Measurements from ENCODE around the gene BTNL2.
"Not testable (repeated sequence)": the region's sequence is repeated elsewhere in the genome, so short reads cannot be mapped to it uniquely, and the experiment has no call there.

Gene BTNL2, protein sequence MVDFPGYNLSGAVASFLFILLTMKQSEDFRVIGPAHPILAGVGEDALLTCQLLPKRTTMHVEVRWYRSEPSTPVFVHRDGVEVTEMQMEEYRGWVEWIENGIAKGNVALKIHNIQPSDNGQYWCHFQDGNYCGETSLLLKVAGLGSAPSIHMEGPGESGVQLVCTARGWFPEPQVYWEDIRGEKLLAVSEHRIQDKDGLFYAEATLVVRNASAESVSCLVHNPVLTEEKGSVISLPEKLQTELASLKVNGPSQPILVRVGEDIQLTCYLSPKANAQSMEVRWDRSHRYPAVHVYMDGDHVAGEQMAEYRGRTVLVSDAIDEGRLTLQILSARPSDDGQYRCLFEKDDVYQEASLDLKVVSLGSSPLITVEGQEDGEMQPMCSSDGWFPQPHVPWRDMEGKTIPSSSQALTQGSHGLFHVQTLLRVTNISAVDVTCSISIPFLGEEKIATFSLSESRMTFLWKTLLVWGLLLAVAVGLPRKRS

DNA sequence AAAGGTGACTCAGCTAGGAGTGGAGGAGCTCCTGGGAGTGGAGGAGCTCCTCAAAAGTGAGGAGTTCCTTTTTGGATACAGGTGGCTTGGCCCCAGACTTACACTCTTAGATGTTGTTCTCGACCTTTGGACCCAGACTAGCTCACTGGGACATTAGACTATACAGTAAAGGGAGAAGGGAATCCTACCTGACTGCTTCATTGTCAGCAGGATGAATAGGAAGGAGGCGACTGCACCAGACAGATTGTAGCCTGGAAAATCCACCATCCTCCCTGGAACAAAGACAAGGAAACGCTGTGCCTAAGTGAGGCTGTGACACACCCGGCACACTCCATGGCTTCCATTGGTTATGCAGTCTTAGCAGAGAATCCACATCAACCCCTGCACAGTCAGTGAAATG, at the start of gene BTNL2:
Gene BTNL2 (minus strand): TSS at position 325 of the 400 bp plus-strand sequence. CDS start 58 bp downstream, at position 267.
- no peak for DNase-seq (ENCODE audit: low read depth, low spot score)

DNA sequence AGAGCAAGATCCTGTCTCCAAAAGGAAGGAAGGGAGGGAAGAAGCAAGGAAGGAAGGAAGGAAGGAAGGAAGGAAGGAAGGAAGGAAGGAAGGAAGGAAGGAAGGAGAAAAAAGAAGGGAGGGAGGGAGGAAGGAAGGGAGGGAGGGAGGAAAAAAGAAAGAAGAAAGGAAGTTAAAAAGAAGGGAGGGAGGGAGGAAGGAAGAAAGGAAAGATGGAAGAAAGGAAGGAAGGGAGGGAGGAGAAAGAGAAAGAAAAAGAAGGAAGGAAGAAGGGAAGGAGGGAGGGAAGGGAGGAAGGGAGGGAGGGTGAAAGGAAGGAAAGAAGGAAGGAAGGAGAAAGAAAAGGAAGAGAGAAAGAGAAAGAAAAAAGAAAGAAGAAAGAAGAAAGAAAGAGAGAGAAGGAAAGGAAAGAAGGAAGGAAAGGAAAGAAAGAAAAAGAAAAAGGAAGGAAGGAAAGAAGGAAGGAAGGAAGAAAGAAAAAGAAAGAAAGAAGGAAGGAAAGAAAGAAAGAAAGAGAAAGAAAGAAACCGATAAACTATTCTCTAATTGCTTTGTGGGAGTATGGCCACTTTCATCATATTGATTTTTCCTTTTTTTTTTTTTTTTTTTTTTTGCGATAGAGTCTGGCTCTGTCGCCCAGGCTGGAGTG, 42.2 kb upstream of the BTNL2 start:
- DNase-seq (ENCODE audit: low read depth, low spot score) = no peak

DNA sequence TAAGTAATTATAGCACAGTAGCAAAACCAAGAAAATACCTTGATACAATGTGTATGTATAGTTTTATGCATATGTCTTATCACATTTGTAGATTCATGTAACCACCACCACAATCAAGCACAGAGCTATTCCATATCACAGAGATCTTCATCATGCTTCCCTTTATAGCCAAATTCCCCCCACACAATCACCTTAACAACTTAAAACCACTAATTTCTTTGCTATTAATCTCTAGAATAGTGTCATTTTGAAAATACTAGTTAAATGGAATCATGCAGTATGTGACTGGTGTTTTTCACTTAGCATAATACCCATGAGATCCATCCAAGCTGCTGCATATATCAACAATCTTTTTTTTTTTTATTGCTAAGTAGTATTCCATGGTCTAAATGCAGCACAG, 41.0 kb upstream of the BTNL2 start:
- DNase-seq (ENCODE audit: low read depth, low spot score) = no peak

DNA sequence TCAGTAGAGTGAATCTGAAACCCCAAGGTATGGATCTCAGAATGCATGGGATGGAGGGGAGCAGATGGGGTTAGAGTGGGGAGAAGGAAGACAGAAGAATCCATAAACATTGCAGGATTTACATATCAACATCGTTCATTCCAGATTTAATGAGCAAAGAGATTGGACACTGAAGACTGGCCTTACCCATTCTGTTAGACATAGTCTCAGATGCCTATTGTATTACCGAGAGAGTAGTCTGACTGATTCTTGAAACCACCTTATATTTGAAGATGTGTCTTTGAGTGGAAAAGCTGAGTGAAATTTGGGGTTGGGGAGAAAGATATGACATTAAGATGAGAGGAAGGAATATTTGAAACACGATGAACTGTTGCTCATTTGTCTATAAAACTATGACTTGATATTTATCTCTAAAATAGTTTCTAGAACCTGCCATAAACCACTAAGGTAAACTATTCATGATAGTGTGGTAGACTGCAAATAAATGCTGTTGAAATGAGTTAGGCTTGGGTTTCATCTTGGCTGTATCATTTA, 38.4 kb upstream of the BTNL2 start:
- no peak for DNase-seq (ENCODE audit: low read depth, low spot score)

DNA sequence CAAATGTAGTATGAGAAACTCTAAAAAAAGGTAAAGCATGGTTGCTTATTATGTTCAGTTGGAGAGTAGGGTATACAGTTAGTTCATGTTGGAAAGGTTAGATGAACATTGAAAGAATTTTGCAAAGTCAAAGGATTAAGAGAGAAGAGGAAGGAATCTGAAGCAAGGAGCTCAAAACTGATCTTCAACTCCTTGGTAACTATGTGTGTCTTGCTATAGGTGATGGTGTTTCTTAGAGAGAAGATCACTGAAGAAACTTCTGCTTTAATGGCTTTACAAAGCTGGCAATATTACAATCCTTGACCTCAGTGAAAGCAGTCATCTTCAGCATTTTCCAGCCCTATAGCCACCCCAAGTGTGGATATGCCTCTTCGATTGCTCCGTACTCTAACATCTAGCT, 37.5 kb upstream of the BTNL2 start:
- no peak for DNase-seq (ENCODE audit: low read depth, low spot score)

DNA sequence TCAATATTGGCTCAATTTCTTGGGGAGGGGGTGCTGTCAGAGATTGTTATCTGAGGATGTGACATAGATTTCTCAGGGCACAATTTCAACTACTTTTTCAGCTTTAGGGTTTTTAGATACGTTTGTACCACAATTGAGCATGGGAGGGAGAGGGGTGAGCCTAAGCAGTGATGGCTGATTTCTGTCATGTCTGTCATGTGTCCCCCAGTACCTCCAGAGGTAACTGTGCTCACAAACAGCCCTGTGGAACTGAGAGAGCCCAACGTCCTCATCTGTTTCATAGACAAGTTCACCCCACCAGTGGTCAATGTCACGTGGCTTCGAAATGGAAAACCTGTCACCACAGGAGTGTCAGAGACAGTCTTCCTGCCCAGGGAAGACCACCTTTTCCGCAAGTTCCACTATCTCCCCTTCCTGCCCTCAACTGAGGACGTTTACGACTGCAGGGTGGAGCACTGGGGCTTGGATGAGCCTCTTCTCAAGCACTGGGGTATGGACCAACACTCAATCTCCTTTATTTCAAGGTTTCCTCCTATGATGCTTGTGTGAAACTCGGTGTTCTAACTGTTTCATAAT, 36.1 kb upstream of the BTNL2 start:
- DNase-seq (ENCODE audit: low read depth, low spot score) = no peak

DNA sequence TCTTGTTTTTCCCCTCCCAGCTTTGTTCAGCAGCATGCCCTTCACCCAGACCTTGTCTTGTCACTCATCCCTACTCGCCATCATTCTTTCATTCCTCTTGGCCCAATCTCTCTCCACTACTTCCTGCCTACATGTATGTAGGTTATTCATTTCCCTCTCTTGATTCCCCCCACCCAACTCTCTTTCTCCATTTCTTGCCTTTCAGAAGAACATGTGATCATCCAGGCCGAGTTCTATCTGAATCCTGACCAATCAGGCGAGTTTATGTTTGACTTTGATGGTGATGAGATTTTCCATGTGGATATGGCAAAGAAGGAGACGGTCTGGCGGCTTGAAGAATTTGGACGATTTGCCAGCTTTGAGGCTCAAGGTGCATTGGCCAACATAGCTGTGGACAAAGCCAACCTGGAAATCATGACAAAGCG, 35.3 kb upstream of the BTNL2 start:
- DNase-seq (ENCODE audit: low read depth, low spot score) = no peak

DNA sequence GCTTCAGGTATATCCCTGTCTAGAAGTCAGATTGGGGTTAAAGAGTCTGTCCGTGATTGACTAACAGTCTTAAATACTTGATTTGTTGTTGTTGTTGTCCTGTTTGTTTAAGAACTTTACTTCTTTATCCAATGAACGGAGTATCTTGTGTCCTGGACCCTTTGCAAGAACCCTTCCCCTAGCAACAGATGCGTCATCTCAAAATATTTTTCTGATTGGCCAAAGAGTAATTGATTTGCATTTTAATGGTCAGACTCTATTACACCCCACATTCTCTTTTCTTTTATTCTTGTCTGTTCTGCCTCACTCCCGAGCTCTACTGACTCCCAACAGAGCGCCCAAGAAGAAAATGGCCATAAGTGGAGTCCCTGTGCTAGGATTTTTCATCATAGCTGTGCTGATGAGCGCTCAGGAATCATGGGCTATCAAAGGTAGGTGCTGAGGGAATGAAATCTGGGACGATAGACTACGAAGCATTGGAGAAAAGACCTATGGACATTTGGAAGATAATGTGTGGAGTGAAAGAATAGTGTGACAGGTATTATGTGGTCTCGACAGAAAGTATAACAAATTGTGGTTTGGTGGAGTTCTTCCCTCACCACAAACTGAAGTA, 32.7 kb upstream of the BTNL2 start, which contains the start of gene HLA-DRA:
Gene HLA-DRA (plus strand): TSS at position 286 of the 613 bp plus-strand sequence. CDS start 64 bp downstream, at position 350.
- DNase-seq (ENCODE audit: low read depth, low spot score) = peak; percentile 9

DNA sequence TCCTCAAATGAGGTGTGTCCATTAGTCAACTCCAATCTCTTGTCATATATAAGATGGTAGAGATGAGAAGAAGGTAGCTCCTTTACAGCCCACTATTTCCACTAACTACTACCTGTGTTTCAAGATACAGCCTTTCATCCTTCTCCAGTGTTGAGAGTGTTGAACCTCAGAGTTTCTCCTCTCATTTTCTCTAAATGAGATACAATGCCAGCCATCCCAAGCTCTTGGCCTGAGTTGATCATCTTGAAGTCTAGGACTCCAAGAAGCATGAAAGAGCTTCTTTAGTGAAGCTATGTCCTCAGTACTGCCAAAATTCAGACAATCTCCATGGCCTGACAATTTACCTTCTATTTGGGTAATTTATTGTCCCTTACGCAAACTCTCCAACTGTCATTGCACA, 32.2 kb upstream of the BTNL2 start:
- DNase-seq (ENCODE audit: low read depth, low spot score) = no peak

DNA sequence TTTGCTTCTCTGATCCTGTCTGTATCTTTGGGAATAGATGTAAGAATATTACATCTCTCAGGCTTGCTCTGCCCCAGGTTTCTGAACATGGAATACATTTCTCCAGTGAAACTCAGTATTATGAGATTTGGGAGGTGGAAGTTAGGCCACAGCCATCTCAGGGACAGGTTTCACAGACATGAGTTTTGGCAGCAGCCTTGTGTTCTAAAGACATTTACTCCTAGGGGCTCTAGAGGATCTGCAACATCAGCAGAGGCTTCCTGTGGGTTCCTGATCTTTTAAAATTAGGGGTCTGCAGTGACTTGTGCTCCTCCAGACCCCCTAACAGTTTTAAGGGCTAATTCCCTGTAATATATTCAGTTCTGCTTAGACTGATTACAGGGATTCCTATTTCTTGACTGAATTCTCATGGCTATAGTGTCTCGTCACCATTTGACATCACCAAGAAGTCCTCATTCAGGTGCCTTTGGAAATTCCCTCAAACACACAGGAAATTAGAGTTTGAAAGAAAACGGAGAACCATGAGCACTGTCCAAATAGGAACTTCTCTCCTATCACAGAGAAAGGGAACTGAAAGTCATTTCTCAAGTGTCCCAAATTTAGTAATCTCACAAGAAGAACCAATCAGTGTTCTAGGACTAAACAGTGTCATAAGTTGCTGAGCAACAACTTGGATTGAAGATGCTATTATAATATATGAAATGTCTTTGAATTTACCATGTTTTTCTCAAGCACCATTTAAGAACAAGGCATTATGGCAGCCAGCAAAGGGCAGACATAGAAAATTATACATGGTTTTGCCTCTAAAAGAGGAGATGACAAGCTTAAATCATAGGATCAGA, 30.2 kb upstream of the BTNL2 start:
- DNase-seq (ENCODE audit: low read depth, low spot score) = no peak

DNA sequence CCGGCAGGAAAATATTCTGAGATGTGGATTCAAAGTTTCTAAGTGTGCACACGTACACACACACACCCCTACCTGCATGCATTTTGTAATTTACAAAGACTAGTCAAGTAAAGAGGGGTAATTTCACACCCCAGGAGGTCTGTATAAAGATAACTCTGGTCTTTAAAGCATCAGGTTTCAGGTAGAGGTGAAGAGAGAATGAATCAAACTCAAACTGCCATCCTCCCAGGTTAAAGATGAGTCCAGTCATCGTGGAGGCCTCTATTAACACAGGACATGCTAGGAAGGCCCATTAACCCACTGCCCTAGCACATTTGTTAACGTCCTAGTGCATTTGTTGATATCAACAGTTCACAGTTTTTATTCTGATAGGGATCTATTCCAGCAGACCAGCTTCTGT, 29.2 kb upstream of the BTNL2 start:
- no peak for DNase-seq (ENCODE audit: low read depth, low spot score)

DNA sequence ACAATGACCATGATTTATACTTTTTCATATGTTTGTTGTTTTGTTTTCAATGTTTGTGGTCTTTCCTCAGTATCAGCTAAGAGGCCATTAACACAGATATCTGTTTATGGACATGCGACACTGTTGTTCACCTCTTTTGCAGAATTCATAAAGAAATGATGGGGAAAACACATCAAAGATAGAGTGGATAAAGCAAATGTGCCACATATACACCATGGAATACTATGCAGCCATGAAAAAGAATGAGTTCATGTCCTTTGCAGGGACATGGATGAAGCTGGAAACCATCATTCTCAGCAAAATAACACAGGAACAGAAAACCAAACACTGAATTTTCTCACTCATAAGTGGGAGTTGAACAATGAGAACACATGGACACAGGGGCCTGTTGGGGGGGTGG, 27.0 kb upstream of the BTNL2 start:
- DNase-seq (ENCODE audit: low read depth, low spot score) = not testable (repeated sequence)

DNA sequence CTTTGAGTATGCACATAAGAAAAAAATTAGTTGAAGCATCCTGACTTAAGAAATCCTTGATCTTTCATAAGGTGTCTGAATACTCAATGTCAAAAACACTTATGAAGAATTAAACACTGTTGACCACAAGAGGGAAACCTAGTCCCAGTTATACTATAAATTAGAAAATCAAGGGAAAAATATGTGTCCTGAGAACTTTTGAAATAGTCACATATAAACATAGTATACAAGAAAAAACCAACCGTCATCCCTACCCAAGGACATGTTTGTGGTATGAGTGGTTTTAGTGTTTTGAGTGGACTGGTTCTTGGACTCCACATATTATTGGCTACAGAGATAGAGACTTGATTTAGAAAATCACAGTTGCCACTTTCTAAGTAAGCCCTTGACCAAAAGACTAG, 25.1 kb upstream of the BTNL2 start:
- DNase-seq (ENCODE audit: low read depth, low spot score) = no peak

DNA sequence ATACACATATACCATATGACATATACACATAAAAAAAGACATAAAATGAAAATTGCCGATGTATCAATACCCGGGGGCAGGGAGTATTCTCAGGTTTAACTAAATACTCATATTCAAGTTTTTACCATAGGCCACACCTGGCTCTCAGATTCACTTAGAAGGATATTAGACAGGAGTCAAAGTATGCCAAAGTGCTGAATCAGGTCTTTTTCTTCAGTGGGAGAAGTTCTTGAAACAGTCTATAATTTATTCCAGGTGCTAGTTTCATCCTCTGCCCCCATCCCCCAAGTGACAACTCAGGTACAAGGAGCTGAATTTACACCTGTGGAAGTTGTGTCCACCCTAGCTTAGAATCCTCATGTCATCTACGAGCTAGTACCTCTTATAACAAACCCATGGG, 24.2 kb upstream of the BTNL2 start:
- no peak for DNase-seq (ENCODE audit: low read depth, low spot score)

DNA sequence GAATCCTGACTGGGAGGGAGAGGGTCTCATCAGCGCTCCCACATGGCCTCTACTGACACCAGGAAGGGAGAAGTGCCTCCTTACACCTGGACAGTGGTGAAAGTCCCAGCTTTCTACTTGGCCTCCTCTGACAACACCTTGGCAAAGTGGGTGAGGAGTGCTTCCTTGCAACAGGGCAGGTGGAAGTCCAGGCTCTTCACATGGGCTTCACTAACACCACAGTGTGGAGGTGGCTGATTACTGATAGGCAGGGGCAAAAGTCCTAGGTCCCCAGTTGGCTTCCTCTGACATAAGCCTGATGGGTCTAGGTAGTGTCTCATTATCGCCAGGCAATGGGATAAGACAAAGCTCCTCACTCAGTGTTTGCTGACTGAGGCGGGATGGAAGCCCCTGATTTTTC, 23.2 kb upstream of the BTNL2 start:
- no peak for DNase-seq (ENCODE audit: low read depth, low spot score)

DNA sequence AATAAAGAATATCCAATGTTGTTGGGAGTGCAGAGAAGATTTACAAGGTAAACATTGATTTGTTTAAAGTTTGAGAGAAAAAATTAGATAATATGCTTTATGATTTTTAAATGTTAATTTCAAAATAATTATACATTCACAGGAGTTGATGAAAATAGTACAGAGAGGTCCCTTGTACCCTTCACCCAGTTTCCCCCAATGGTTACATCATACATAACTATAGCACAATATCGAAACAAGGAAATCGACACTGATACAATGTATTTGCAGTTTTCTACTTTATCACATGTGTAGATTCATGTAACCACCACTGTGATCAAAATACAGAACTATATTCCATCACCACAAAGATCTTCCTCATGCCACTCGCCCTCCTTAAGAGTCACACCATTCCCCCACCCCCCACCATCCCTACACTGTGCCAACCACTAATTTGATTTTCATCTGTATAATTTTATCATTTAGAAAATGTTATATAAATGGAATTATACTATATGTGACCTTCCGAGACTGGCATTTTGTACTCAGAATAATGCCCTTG, 21.0 kb upstream of the BTNL2 start:
- DNase-seq (ENCODE audit: low read depth, low spot score) = no peak

DNA sequence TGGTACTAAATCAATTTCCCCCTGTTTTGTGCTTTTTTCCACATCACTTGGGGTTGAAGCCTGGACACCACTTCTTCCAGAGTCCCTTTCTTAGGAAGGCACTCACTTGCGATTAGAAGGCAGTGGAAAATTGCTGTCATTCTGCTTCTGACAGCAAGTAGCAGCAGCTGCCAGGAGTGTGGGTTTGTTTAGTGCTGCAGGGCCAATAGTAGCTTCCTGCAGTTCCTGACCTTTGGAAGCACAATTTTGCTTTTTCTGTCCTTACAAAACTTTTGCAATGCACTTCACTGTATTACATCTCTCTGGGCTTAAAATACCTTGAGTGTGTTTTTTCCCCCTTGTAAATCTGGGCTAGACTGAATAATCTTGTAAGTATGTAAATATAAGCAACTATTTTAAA, 20.2 kb upstream of the BTNL2 start:
- DNase-seq (ENCODE audit: low read depth, low spot score) = no peak

DNA sequence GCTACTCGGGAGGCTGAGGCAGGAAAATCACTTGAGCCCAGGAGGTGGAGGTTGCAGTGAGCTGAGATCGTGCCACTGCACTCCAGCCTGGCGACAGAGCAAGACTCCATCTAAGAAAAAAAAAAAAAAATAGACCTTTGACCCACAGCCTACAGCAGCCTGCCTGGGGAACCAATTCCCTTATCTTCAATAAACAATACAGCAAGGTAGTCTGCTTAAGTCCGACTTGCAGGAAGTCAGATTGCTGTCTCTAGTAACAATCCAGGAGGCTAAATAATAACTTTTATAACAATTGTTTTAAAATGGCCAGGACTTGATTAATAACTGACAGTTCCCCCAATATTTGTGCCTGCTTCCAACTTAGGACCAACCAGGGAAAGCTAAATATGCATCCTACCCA, 19.4 kb upstream of the BTNL2 start:
- no peak for DNase-seq (ENCODE audit: low read depth, low spot score)

DNA sequence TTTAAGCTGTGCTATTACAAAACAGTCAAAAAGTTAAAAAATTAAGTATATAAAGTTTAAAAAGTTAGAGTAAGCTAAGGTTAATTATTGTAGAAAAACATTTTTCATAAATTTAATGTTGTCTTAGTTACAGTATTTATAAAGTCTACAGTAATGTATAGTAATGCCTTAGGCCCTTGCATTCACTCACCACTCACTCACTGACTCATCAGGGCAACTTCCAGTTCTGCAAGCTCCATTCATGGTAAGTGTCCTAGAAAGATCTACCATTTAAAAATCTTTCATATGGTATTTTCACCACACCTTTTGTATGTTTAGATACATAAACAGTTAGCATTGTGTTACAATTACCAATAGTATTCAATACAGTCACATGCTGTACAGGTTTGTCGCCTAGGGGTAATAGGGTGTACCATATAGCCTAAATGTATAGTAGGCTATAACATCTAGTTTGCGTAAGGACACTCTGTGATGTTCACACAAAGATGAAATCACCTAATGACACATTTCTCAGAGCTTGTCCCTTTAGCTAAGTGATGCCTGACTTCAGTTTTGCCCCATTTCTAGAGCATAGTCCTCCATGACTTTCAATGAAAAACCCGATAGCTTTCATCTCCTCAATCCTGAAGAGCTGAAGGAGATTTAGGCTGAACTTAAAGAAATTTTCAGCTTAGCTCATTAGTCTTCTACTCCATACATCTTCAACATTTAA, 17.8 kb upstream of the BTNL2 start:
- DNase-seq (ENCODE audit: low read depth, low spot score) = no peak

DNA sequence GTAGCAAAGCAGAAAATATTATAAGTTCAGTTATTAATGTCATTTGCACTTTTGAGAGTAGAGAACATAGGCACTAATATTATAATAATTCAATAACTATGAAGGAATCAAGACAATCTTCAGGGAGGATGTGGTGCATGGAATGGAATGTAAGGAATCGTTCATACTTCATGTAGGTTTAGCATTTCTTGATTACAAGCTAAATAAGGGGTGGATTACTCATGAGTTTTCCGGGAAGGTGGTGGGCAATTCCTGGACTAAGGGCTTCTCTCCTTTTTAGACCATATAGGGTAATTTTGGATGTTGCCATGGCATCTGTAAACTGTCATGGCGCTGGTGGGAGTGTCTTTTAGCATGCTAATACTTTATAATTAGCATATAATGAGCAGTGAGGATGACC, 9.1 kb upstream of the BTNL2 start:
- no peak for DNase-seq (ENCODE audit: low read depth, low spot score)

All from activated CD4-positive, CD25-positive, alpha-beta regulatory T cell treated with anti-CD3 and anti-CD28 coated beads, Interleukin-2, amount 50 U/mL, for 16 hours (primary cell).